CD4-positive, CD25-positive, alpha-beta regulatory T cell (primary cell): ENCODE results near the gene HILPDA. TPM values are rescaled to one million over a fixed set of nuclear protein-coding genes. Genes with fewer than 3 reads are reported as not detected.
"Not testable (repeated sequence)": the region's sequence is repeated elsewhere in the genome, so short reads cannot be mapped to it uniquely, and the experiment has no call there.

Experiments
- ATAC-seq, 2 donors: fragments of 150-1000 bp; cut with Tn5 transposase; one replicate each; pipeline ENCODE4 v1.10.0; 2021; ENCODE audit warnings: low read depth in 2 of 2, moderate number of reproducible peaks in 2 of 2, moderate library complexity in 1 of 2
- DNase-seq, 3 donors: peaks; one replicate each; pipeline versions ENCODE4 v3.0.0 to v3.0.0-alpha.2; 2012 to 2022; ENCODE audit warnings: mixed read lengths in 1 of 3
- H3K27ac ChIP-seq: one replicate; pipeline ENCODE4 v1.7.0; 2013; ENCODE audit warnings: mild to moderate bottlenecking, low read length; ENCODE audit not compliant: insufficient read depth, poor library complexity, severe bottlenecking
- H3K27me3 ChIP-seq: one replicate; pipeline ENCODE4 v1.7.0; 2013; ENCODE audit warnings: low read length; ENCODE audit not compliant: control insufficient read depth, insufficient read depth
- H3K36me3 ChIP-seq: one replicate; pipeline ENCODE4 v1.7.0; 2013; ENCODE audit warnings: mild to moderate bottlenecking, low read length, moderate library complexity; ENCODE audit not compliant: control insufficient read depth, insufficient read depth
- H3K4me1 ChIP-seq: 2 replicates; pipeline ENCODE4 v1.7.0; 2013; ENCODE audit warnings: mild to moderate bottlenecking, low read length; ENCODE audit not compliant: insufficient read depth, control insufficient read depth, poor library complexity, severe bottlenecking
- H3K4me3 ChIP-seq: one replicate; pipeline ENCODE4 v1.7.0; 2013; ENCODE audit warnings: low read depth, mild to moderate bottlenecking, low read length, moderate library complexity
- H3K9me3 ChIP-seq, 2 experiments: 1 replicate in 1 of 2; 2 replicates in 1 of 2; pipeline ENCODE4 v1.7.0; 2013; ENCODE audit warnings: low read length in 2 of 2, mild to moderate bottlenecking in 1 of 2, moderate library complexity in 1 of 2; ENCODE audit not compliant: control insufficient read depth in 2 of 2
- H3K27ac Mint-ChIP-seq, 3 donors: one replicate each; pipeline ENCODE4 v1.8.0; 2020 to 2022; ENCODE audit warnings: mild to moderate bottlenecking in 3 of 3, mixed read lengths in 3 of 3, moderate library complexity in 2 of 3
- H3K27me3 Mint-ChIP-seq: one replicate; pipeline ENCODE4 v1.8.0; 2022; ENCODE audit warnings: mild to moderate bottlenecking, mixed read lengths
- H3K36me3 Mint-ChIP-seq: one replicate; pipeline ENCODE4 v1.8.0; 2020; ENCODE audit warnings: mixed read lengths
- H3K4me1 Mint-ChIP-seq, 4 donors: one replicate each; pipeline ENCODE4 v1.8.0; 2020 to 2022; ENCODE audit warnings: mixed read lengths in 4 of 4, mild to moderate bottlenecking in 1 of 4
- H3K4me3 Mint-ChIP-seq, 4 donors: one replicate each; pipeline ENCODE4 v1.8.0; 2020 to 2022; ENCODE audit warnings: mild to moderate bottlenecking in 4 of 4, mixed read lengths in 4 of 4, moderate library complexity in 3 of 4
- H3K9me3 Mint-ChIP-seq, 7 donors: one replicate each; pipeline ENCODE4 v1.8.0; 2020 to 2022; ENCODE audit warnings: mixed read lengths in 7 of 7, mild to moderate bottlenecking in 3 of 7, moderate library complexity in 2 of 7
- polyA plus RNA-seq, 4 donors: library from polyadenylated mRNA; unstranded; fragments of 300-500 nt; fragmentation: Illumina TruSeq; gene quantifications; one replicate each; pipeline ENCODE4 v1.2.3, GENCODE V29; 2021
- total RNA-seq: library from RNA; stranded (reverse); gene quantifications from one replicate; pipeline ENCODE4 v1.2.3, GENCODE V29; 2022

The HILPDA gene
- total and polyA plus RNA-seq, 5 donors from 2014 or later = 1.6 to 8.8 (median 4.1) TPM

DNA sequence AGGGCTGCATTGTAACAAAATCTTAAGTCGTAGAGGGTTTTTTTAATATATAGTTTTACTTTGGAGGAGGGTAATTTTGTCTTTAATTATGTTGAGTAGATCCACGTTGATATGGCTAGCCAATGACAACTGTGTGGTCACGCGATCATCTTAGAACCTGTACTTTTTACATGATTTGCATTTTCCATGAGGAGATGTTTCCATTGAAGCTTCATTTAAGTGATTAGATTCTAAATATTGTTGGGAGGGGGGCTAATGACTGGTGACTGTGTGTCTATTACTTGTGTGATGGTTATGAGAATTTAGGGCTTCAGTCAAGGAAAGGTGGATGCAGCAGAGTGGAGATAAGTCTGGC lies 21.6 kb downstream of the HILPDA start:
- H3K4me3 ChIP-seq = peak overlapping the region; percentile 80

DNA sequence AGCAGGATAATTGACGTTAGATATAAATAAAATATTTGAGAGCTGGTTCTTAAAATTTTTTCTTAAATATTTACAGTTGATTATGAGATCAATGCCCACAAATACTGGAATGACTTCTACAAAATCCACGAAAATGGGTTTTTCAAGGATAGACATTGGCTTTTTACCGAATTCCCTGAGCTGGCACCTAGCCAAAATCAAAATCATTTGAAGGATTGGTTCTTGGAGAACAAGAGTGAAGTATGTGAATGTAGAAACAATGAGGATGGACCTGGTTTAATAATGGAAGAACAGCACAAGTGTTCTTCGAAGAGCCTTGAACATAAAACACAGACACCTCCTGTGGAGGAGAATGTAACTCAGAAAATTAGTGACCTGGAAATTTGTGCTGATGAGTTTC lies 23.4 kb downstream of the HILPDA start:
- H3K4me1 Mint-ChIP-seq = peaks cover 16 to 30% (median 19%) of the 10 kb centered on the region in 4 donors
- not testable (repeated sequence) for ATAC-seq, H3K27me3 Mint-ChIP-seq, H3K27ac Mint-ChIP-seq, H3K9me3 ChIP-seq, H3K9me3 Mint-ChIP-seq, DNase-seq, H3K27ac ChIP-seq, H3K36me3 Mint-ChIP-seq, H3K27me3 ChIP-seq, H3K4me3 ChIP-seq
- peak overlapping the region in 1 of 4 donors; percentile 41 for H3K4me3 Mint-ChIP-seq
- Histone ChIP-seq H3K4me1 (peaks cover 14% of the 10 kb centered on the region), H3K36me3 (peaks cover 19% of the 10 kb centered on the region)

More for the DNA sequence above, 21.6 kb downstream of the HILPDA start:
- not testable (repeated sequence) for H3K27me3 ChIP-seq, H3K9me3 Mint-ChIP-seq, H3K9me3 ChIP-seq, H3K27me3 Mint-ChIP-seq, H3K36me3 Mint-ChIP-seq, DNase-seq, ATAC-seq
- Mint-ChIP-seq H3K4me1 (peaks cover 16 to 30% (median 20%) of the 10 kb centered on the region in 4 donors), H3K27ac (peak overlapping the region; percentile 91 to 97 (median 96)), H3K4me3 (peak overlapping the region; percentile 98 to 99 (median 98))
- peaks cover 16% of the 10 kb centered on the region for H3K36me3 ChIP-seq
- peaks cover 14% of the 10 kb centered on the region for H3K4me1 ChIP-seq
- H3K27ac ChIP-seq = peak overlapping the region; percentile 85

DNA sequence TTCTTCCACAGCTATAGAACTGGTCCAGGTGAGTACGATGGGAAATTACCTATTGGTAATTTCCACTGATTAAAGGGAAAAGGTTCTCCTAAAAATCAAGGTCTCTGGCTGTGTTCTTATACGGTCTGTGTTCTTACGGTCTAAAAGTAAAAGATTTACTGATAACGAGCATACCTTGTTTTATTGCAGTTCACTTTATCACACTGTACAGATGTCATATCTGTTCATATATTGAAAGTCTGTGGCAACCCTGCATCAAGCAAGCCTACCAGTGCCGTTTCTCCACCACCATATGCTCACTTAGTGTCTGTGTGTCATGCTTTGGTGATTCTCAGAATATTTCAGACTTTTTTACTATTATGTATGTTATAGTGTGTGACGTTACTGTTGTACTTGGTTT lies 32.5 kb downstream of the HILPDA start:
- DNase-seq, H3K27ac Mint-ChIP-seq, H3K4me1 Mint-ChIP-seq, H3K27ac ChIP-seq, ATAC-seq, H3K36me3 ChIP-seq, H3K4me3 Mint-ChIP-seq, H3K4me1 ChIP-seq, H3K9me3 ChIP-seq, H3K27me3 ChIP-seq, H3K9me3 Mint-ChIP-seq, H3K4me3 ChIP-seq, H3K27me3 Mint-ChIP-seq: not testable (repeated sequence)
- H3K36me3 Mint-ChIP-seq = peaks cover 19% of the 10 kb centered on the region

DNA sequence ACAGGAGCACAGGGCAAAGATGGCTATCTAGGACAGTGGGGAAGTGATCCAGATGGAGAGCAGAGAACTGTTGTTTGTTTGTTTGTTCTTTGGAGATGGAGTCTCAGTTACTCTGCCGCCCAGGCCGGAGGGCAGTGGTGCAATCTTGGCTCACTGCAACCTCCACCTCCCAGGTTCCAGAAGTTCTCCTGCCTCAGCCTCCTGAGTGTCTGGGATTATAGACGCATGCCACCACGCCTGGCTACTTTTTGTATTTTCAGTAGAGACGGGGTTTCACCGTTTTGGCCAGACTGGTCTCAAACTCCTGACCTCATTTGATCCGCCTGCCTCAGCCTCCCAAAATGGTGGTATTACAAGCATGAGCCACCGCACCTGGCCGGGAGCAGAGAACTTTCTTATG lies 41.7 kb downstream of the HILPDA start:
- no peaks in the 10 kb centered on the region for H3K4me1 ChIP-seq
- no peaks in the 10 kb centered on the region for H3K27me3 ChIP-seq
- no peaks in the 10 kb centered on the region for H3K27me3 Mint-ChIP-seq
- no peak overlapping the region for H3K27ac ChIP-seq
- H3K9me3 ChIP-seq = no peaks in the 10 kb centered on the region
- DNase-seq (no peak), ATAC-seq (no peak)
- no peaks in the 10 kb centered on the region for H3K9me3 Mint-ChIP-seq
- peaks cover 32% of the 10 kb centered on the region for H3K36me3 Mint-ChIP-seq
- peaks cover 0 to 2% (median 0%) of the 10 kb centered on the region in 4 donors for H3K4me1 Mint-ChIP-seq
- peaks cover 31% of the 10 kb centered on the region for H3K36me3 ChIP-seq
- no peak overlapping the region for H3K27ac Mint-ChIP-seq
- no peak overlapping the region for H3K4me3 Mint-ChIP-seq
- no peak overlapping the region for H3K4me3 ChIP-seq

DNA sequence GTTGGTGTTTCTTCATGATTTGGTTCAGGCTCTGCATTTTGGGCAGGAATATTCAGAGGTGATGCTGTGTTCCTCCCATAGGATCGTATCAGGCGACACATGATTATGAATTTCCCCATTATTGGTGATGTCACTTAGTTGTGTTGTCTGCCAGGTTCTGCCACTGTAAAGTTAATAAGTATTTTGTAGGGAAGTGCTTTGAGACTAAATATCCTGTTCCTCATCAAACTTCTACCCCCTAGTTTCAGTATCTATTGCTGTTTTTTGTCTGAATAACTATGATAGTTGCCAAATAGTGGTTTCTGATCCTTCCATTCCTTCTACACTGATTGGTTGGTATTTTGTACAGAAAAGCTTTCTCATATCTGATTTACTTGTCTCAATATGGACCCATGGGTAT lies 49.7 kb downstream of the HILPDA start:
- not testable (repeated sequence) for DNase-seq, H3K27ac Mint-ChIP-seq, H3K4me1 ChIP-seq, H3K9me3 ChIP-seq, H3K27ac ChIP-seq, H3K4me3 Mint-ChIP-seq, H3K4me3 ChIP-seq, H3K27me3 Mint-ChIP-seq, H3K9me3 Mint-ChIP-seq, H3K27me3 ChIP-seq, H3K36me3 ChIP-seq, ATAC-seq
- Mint-ChIP-seq H3K36me3 (peaks cover 18% of the 10 kb centered on the region), H3K4me1 (peaks cover 0 to 13% (median 8%) of the 10 kb centered on the region in 4 donors)

DNA sequence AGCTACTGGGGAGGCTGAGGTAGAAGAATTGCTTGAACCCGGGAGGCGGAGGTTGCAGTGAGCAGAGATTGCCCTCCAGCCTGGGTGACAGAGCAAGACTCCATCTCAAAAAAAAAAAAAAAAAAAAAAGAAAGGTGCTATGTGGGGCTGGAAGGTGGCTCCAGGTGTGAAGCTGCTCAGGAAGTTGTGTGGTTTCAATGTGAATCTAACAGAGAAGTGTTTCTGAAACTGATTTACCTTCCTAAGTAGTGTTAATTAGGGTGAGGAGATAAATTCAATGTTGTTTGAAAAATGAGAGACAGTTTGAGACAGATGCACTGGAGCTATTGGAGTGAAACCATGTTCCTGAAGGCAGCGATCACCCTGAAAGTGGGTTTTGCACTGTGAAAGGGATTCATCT lies 51.1 kb downstream of the HILPDA start:
- H3K4me1 ChIP-seq, H3K27ac ChIP-seq, H3K9me3 Mint-ChIP-seq, H3K4me3 ChIP-seq, ATAC-seq, H3K4me3 Mint-ChIP-seq, H3K27me3 ChIP-seq, H3K27me3 Mint-ChIP-seq, H3K36me3 Mint-ChIP-seq, H3K9me3 ChIP-seq, H3K36me3 ChIP-seq: not testable (repeated sequence)
- peak in 1 of 3 donors; percentile 49 for DNase-seq
- peak overlapping the region; percentile 31 to 88 (median 69) for H3K27ac Mint-ChIP-seq
- H3K4me1 Mint-ChIP-seq = peaks cover 0 to 16% (median 9%) of the 10 kb centered on the region in 4 donors

DNA sequence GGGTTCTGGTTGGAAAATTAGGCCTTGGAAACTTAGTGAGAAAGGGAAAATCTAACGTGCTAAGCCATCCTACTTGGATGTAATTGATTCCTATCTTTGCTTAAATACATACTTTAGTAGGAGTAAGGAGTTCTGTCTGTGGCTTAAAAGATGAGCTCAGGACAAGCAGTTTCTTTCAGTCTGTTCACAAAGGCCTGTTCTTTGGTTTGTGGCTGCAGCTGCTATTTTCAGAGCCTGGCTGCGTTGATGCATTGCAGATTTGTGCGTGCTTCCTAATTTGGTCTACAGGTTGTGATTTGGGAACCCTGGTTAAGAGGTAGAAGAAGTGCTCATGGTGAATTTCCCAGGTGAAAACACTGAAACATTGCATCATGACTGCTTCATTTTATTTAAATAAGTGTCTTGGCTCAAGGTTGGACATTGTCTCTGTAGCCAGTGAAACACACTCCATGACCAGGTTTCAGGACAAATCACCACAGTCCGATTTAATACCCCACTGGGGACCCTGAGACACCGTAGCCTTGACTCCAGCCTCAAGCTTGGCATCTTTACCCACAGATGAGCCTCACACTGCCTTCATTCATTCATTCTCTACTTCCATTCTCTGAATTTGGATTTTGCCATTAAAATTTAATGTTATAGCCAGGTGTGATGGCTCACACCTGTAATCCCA lies 51.8 kb downstream of the HILPDA start:
- H3K36me3 Mint-ChIP-seq, H3K4me1 ChIP-seq, ATAC-seq, H3K9me3 ChIP-seq, H3K4me3 ChIP-seq, H3K27me3 ChIP-seq, H3K27me3 Mint-ChIP-seq, H3K36me3 ChIP-seq, H3K9me3 Mint-ChIP-seq, H3K27ac ChIP-seq, H3K4me3 Mint-ChIP-seq, DNase-seq: not testable (repeated sequence)
- Mint-ChIP-seq H3K27ac (peak overlapping the region; percentile 65 to 88 (median 69)), H3K4me1 (peaks cover 0 to 18% (median 9%) of the 10 kb centered on the region in 4 donors)
